Testis (tissue), 2 donors: ENCODE measurements around the gene PRMT3.

Source experiments
- CTCF ChIP-seq, 3 experiments: fragments of 450-650 bp in 2 of 3; fragments of 200-600 bp in 1 of 3; sonication (generic) in 1 of 3; IDR thresholded peaks; one replicate each; pipeline ENCODE4 v1.5.1; 2016 to 2019; ENCODE audit warnings: antibody characterized with exemption in 3 of 3, mild to moderate bottlenecking in 2 of 3, moderate library complexity in 1 of 3
- POLR2A ChIP-seq: fragments of 450-650 bp; IDR thresholded peaks from one replicate; pipeline ENCODE4 v1.6.1; 2017; ENCODE audit warnings: antibody characterized with exemption, mild to moderate bottlenecking, moderate library complexity

GRCh38 chr11:20362481-20362880 is 25.0 kb upstream of the PRMT3 start:
- no peak for TF ChIP-seq POLR2A
- TF ChIP-seq CTCF (IDR thresholded peaks at IDR 0.05): no peak
